DMS79 (cell line): ENCODE data around the gene FRAS1.

Source experiments
- DNase-seq: peaks from one replicate; lab custom pipeline; 2025; lab: John Stamatoyannopoulos, UW

The FRAS1 gene

GRCh38 chr4:78584863-78585547 is 527.9 kb downstream of the FRAS1 start:
- no peak for DNase-seq

DNA sequence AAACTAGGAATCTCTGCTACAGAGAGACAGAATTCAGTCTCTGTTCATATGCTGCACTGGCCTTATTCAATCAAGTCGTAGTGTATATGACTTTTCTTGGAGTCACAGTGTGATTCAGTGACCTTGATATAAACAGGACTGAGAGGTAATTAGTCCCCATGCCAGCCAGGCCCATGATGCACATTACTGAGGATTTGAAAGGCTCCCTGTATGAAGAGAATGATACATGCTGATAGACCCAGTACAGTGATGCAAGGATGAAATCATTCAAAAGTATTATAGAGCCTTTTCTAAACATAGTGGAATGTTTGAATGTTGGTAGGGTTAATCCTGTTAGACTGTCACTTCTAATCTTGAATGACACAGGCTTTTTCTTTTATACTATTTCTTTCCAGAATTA is 528.5 kb downstream of the FRAS1 start:
- DNase-seq: no peak

GRCh38 chr4:78588894-78589545 is 531.9 kb downstream of the FRAS1 start:
- no peak for DNase-seq

DNA sequence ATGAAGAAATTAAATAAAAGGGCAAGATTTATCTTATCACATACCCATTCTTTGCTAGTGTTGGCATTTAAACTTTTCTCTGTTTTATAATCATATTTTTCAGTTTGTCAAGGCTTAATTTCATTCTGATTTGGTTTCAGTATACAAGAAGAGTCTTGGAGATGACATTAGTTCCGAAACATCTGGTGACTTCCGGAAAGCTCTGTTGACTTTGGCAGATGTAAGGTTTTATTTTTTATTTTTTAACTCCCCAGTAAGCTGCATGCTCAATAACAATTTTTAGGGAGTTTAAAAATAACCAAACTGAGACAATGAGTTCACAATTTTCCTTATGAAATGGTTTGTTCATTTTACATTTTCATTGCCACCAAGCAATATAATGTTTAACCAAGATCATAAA is 534.3 kb downstream of the FRAS1 start:
- no peak for DNase-seq

GRCh38 chr4:78592088-78592783 is 535.1 kb downstream of the FRAS1 start:
- no peak for DNase-seq
